HG03097 (cell line): Measurements from ENCODE around the gene PARK7.

ENCODE experiments used
- ATAC-seq: cut with Tn5 transposase; IDR thresholded peaks from one replicate; pipeline ENCODE4 v1.9.1; 2021; ENCODE audit not compliant: unreplicated experiment, low FRiP score

Gene PARK7

DNA sequence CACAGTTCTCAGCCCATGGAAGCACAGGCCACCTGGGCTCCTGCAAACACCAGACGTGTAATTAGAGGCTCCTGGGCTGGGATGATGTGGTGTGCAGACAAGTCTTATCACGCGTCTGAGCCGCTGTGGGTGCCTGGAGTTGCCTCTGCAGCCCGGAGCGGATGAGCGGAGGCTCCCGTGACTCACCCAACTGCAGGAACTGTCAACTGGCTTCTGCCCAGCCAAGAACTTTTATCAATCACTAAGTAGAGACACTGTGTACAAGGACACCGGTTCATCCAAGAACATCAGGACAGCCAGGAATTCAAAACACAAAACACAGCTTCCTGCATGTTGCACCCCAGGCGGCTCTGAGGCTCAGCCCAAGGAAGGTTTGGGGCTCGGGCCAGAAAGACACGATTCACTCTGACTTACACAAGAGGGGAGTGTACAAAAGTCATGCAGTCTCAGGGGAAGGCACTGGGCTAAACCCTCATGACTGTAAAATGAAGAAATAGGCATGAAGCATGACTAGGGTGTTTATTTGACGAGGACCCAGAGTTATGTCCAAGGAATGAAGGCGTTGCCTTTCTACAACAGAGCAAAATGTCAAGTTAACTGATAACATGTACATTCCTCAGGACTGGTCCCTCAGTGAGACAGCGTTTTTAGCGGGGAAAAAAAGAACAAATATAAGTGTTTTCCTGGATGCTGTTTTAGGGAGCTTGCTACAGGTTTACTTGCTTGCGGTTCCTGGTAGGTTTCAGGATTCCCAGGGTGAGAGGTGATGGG, 43.5 kb downstream of the PARK7 start:
- ATAC-seq: no peak

DNA sequence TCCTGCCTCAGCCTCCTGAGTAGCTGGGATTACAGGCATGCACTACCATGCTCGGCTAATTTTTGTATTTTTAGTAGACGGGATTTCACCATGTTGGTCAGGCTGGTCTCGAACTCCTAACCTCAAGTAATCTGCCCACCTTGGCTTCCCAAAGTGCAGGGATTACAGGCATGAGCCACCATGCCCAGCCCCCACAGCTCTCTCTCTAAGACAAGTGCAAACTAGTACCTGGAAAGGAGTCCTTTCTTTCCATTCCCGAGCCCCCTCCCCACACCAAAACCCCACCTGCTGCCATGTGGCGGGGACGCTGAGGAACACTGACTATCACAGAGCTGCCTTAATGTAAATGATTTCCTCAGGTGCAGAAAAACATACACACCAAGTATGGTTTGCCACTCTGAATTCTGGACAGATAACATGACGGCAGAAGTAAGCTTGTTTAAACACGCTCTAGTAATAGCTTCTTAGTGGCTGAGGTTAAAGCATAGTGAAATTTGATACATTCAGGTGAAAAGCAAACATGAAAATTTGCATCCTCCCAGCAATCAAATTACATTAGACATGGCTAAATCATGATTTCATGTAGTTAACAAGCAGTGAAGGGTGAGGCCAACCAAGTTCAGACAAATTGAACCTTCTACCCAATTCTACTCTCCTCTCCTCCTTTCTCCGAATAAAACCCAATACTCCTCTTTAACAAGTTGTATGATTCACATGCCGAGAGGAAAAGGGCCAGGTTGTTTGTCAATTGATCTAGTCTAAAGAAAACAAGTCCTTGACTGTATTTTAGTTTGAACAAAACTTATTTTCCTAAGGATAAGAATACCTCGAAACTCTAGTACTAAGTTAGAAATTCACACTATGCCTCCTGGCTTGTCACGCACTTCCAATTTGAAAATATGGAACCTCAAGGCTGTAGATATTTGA, 44.8 kb downstream of the PARK7 start:
- ATAC-seq: no peak

DNA sequence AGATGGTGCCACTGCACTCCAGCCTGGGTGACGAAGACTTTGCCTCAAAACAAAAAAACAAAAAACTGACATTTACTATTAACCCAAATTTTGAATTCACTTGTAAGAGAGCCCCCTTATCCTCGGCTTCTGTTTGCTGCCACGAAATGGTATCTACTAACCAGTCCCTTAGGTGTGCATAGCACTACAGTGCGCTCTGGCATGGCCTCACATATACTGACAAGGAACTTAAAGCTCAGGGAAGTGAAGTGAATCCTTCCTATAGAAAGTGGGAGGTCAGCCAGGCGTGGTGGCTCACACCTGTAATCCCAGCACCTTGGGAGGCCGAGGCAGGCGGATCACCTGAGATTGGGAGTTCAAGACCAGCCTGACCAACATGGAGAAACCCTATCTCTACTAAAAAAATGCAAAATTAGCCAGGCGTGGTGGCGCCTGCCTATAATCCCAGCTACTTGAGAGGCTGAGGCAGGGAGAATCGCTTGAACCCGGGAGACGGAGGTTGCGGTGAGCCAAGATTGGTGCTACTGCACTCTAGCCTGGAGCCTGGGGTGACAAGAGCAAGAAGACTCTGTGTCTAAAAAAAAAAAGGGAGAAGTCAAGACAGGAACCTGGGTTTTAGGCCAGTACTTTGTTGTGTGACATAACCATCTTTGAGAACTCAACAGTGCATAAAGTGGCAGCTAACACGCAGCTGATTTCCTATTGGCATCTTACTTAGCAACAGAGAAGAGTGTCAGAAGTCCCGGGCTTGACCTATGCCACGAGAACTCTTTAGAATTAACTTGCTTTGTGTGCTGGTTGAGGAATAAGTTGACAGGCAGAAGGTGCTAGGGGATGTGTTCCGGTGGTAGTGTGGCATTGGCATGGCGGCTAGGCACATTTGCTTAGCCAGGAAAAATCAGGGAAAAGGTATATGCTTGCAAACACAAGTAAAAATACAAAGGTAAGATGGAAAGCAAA, 47.8 kb downstream of the PARK7 start:
- ATAC-seq: no peak

DNA sequence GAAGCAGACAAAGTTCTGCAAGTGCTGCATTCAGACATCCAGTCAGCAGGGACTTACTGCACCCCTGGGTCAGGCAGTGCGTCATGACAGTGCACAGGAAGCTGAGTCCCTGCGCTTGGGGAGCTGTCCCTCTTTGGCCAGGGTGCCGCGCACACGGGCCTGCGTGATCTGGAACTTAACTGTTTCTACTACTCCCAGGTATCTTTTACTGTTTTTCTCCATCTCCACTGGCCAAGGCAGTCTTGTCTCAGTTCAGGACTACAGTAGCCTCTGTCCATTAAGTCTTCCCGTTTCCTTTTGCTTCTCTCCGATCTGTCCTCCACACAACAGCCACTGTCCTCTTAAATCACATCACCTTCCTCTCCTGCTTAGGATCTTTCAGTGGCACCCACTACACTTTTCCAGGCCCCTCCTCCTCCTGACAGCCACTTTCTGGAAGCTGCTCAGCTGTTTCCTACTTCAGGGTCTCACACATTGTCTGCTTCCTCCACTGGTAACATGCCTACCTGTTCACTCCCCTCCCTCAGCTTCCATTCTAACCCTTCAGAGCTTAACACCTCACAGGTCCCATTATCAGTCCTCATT, 48.7 kb downstream of the PARK7 start:
- no peak for ATAC-seq

DNA sequence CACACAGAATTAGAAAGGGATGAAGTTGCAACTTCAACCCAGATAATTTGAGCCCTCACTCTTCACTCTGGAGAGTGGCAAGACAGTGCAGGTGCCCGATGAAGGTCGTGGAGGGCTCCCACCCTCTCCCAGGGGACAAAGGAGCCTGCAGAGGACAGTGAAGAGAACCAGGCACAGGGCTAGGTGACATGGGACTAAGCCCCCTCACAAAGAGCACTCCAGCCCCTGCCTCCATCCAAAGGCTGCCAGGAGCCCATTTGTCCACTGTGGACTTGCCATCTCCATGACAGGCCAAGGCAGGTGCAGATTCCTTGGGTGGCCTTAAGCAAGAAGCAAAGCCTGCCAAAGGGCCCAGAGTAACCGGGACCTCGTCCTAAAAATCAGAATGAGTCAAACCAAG, 49.5 kb downstream of the PARK7 start:
- no peak for ATAC-seq

DNA sequence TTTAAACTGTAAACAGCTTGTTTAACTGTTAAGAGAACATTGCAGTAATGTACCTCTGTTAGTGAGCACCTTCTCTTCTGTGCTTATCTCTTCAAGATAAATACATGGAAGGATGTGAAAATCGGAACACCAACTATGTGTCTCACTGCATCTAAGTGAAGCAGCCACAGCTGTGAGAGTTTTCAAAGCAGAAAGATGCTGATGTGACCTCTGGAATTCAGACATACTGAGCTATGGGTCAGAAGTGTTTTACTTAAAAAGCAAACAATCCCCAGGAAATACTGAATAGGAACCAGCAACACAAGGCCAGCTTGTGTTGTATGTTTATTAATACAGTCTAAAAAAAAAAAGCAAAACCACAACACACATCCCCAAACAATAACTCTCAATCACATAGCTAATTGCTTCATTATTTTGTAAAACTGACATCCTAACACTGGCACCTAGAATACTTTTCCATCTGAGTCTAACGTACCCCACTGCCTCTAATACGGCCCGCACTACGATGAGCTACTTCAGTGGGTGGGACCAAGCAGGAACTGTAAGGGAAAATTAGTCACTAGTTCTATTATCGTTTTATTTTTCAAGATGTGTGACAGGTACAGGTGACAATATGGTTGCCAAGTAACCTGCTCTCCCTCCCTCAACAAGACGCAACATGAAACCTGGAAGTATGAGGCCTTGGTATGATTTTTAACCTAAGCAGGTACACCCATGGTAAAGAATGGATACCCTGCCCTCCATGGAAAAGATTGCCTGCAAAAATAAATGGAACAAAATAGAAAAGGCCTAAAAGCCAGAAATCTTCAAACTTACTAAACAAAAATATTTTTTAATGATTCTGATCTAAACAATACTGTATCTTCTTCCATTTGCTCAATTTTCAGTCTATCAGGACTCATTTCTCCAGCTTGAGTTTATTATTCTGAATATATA, 50.7 kb downstream of the PARK7 start:
- no peak for ATAC-seq

DNA sequence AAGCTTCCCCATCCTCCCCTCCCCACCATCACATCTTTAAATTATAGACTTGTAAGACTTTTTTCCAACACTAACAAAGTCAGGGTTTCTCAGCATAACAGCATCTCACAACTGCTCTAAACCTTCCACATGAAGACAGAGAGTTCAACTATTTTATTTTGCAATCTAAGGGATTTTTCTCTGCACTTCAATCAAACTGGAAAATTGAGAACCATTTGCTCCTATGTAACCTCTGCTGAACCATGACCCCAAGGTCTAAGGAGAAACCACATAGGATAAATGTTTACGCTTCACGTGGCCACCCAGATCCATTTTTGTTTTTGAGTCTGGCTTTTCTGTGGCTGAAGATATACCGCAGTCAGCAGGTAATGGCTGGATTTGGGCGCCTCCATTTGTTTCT, 51.4 kb downstream of the PARK7 start:
- ATAC-seq: no peak

DNA sequence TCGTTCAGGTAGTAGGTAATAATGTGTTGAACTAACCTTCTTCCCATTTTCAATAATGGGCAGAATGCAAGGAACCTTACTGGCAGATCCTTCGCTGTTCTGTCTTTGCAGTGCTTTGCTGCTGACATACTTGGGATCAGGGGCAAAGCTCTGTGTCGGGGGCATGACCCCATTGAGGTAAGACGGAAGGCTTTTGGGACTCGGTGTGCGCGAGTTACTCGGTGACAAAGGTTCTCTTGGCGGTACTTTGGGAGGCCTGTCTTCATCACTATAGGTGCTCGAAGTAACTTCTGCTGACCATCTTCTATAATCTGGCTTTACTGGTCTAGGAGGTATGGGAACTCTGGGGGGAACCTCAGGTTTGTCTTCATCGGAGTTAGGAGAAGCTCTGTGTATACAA, 51.9 kb downstream of the PARK7 start:
- no peak for ATAC-seq

DNA sequence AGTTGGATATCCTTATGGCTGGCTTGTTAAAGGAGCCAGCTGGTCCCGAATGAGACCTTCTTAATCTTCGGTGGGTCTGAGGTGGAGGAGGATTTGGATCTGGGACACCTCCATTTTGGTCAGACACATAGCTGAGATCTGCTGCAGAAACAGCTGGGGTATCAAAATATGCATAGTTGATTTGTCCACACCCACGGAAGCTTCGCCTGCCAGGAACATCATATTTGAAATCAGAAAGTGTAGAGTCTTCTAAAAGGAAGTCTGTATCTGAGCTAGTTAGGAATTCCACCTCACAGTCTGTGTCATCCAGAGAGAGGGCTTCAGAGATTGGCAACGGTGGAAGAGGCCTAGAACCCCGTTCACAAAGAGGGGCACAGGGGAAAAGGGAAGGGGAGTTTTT, 52.3 kb downstream of the PARK7 start:
- no peak for ATAC-seq

DNA sequence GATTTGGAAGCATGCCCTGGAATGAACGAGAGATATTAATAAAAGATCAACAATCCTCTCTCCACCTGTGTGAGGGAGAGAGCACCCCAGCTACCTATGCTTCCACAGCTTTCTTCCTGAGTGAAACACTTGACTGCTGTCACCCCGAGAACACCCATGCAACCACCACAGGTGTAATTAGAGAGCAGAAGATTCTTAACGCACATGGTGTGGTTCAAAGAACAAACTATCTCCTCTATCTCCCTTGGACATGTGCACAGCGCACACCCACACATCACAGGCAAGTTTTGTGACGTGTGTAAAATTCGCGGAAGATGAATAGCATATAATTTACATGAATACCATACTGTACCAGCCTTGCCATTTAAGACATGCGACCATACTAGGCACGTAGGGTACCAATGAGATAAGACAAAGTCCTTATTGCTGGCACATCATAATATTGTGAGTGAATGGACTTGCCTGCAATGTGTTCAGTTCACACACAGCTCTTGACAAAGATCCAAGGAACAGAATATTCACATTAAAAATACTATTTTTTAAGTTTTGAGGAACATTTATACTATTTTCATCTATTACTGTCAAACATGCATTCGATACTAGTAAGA, 53.0 kb downstream of the PARK7 start:
- no peak for ATAC-seq

DNA sequence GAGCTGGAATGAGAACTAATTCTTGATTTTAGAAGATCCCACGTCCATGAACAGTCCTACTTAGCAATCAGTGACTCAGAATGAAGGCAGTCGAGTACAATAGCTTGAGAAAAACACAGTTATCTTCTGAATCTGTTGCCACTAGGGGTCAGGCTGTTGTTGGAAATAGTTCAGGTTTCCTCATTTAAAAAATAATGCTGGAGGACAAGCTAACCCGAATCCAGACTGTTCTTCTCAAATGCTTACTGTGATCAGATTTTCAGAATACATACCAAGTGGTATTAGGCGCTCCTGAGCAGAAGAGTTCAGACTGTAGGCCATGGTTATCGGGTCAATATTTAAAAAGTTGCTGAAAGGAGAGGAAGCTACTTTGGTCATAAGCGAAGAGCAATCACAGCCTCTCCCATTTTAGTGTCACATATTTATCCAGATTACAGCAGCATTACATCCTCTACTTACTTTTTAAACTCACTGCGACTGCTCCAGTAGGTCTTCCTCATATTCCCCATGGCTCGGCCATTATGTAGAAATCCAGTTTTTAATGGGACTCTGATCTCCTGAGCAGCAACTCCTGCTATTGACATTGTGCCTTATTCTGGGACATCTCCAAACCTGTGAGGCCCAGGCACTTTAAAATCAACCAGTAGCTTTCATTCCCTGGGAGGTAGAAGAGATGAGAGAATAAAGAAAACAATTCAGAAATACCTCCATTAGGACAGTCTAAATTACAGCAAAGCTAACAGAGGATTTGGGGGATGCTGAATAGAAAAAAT, 53.7 kb downstream of the PARK7 start:
- ATAC-seq: no peak

DNA sequence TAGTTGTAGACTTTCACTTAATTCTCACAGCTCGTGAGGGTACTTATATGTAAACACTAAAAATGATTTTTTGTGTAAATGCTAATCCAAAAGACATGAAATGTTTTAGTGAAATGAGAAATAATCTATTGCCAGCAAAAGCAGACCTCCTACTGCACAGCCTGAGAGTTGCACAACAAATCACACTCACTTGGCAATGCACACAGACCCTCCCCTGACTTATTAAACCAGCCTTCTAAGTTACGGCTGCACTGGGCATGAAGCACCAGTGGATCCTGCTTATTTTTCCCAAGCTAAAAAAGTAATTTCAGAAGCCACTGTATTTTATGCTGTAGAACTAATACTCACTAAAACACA, 54.3 kb downstream of the PARK7 start:
- ATAC-seq: no peak

DNA sequence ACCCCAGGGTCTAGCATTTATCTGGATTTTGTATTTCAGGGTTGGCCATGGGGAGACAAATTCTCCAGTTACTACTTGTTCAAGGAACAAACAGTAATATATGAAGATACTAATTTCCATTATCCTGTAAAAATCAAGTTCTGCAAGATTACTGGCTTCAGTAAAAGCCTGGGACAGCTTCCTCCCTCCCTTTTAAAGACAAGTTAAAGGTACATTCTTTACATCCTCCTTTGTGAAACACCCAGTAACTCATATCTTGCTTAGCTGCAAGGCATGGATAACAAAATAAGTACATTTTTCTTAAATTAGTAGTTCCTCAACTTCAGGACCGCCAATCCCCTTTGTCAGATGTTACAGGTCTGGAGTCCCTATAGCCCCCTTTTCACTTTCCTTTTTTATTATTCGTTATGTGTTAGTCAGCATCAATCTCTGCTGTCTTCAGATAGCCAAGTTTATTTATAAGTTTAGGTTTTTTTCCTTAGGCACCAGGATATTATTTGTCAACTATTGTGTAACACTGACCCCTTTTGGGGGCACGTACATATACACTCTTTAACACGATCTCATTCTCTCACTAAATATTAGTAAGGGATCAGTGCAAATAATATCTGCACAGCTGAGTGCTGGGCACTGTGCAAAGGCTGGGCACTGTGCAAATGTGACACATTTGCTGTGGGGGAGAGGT, 54.8 kb downstream of the PARK7 start:
- ATAC-seq: no peak

DNA sequence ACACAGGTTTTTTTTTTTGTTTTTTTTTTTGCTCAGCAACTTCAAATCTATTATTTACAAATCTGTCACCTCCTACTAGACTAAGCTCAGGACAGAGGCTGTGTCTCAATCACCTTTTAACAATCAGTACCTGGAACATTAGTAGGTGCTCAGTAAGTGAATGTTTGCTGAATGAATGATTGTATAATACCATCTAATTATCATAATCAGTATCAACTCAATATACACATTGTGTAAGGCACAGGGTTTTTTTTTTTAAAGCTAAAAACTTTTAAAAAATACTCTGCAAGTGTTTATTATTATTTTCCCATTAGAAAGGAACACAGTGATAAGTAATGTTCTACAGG, 55.4 kb downstream of the PARK7 start:
- ATAC-seq: no peak

DNA sequence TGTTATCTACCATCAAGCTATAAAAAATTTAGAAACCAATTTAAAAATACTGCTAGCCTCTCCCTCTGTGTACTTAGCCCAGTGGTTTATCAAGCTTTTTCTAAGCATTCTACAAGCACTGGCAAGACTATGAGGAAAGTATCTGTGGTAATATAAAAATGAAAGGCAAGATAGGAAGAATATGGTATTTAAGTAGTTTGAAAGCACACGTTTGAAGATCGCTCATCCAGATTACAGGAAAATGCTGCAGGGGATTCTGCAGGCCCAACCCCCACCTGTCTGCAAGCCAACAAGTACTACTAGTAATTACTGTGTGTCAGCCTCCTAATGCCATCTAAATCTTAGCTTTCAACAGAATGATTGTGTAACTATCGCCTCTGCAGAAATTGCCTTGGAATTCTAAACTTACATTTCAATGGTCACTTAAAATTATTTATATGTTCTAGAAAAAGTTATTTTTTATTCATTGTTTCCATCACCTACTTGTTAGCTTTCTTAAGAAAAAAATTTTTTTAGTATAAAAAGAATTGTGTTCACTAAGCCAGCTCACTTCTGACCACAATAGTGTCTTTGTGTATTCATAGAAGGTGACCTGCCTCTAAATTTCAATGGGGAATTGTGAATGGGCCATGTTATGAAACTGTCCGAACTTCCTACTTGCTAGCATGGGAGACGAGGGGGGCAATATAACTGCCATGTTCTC, 56.1 kb downstream of the PARK7 start:
- no peak for ATAC-seq

DNA sequence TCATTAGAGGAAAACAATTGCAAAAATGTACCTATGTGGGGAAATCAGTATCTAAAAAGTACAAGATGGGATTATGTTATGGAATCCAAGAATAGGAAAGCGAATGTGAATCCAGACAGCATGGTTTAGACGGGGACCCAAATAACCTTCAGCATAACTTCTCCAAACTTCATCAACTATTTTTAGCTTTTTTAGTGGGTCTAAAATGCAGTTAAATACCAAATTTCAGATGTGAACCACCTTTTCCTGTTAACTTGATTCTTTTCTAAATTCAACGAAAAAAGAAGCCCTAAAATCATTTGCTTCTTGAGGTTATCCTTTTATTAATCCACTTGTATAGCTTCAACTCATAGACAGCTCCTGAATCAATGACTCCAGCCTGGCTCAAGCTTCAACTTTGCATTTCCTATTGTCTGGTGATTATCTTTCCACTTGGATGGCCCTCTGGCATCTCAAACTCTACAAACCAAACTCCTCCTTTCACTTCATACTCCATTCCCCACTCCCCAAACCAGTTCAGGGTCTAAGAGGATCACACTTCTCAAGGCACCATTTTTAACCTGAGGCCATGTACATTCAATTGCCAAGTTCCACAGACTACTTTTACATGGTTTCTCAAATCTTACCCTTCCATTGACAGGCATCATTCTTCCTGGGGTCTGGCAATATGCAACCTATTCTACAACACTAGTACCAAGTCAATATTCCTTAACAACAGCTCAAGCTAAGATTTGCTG, 57.1 kb downstream of the PARK7 start:
- ATAC-seq: no peak

DNA sequence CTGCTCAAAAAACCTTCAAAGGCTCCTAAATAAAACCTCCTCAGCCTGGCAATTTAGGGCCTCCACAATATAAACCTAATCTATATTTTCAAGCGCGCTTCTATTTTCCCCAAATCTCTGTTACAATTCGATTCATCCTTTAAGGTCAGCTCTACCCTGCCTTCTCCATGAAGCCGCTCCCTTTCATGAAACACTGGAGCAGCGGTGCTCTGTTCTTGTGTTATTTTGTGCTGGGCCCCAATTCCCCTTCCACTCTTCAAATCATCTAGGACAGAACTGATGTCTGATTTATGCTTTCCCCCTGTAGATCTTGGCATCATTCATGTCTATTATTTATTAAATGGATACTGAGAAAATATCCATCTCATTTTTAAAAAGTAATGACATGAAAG, 57.7 kb downstream of the PARK7 start:
- no peak for ATAC-seq
